Neutrophil (primary cell): ENCODE data around the gene ERC2.

ENCODE experiments used
- H3K27ac ChIP-seq: fragments of 200-600 bp; sonication (generic); 2 replicates; pipeline ENCODE4 v1.5.1; 2016; ENCODE audit warnings: mild to moderate bottlenecking, moderate library complexity
- H3K27me3 ChIP-seq: fragments of 200-600 bp; sonication (generic); 2 replicates; pipeline ENCODE4 v1.6.0; 2016; ENCODE audit warnings: mild to moderate bottlenecking
- H3K36me3 ChIP-seq: fragments of 200-600 bp; sonication (generic); 2 replicates; pipeline ENCODE4 v1.5.1; 2017
- H3K4me1 ChIP-seq, 2 experiments: fragments of 200-600 bp in 1 of 2; sonication (generic) in 1 of 2; 1 replicate in 1 of 2; 2 replicates in 1 of 2; pipeline versions ENCODE4 v1.5.1 to v1.6.1; 2013 to 2016; ENCODE audit warnings: low read depth in 1 of 2, low read length in 1 of 2, mild to moderate bottlenecking in 1 of 2, moderate library complexity in 1 of 2; ENCODE audit not compliant: control insufficient read depth in 1 of 2, insufficient read depth in 1 of 2
- H3K4me3 ChIP-seq, 2 experiments: fragments of 200-600 bp in 1 of 2; sonication (generic) in 1 of 2; 1 replicate in 1 of 2; 2 replicates in 1 of 2; pipeline ENCODE4 v1.5.1; 2013 to 2016; ENCODE audit warnings: low read depth in 1 of 2, low read length in 1 of 2, mild to moderate bottlenecking in 1 of 2, moderate library complexity in 1 of 2
- H3K9me3 ChIP-seq: fragments of 200-600 bp; sonication (generic); 2 replicates; pipeline ENCODE4 v1.5.1; 2016
- TF ChIP-seq, protein P1 (sequence below): fragments of 200-600 bp; sonication (generic); IDR thresholded peaks from 2 replicates; pipeline ENCODE4 v1.5.1; 2016; ENCODE audit warnings: antibody characterized with exemption

ERC2 gene

GRCh38 chr3:55877703-55878102 lies 590.6 kb downstream of the ERC2 start:
- Histone ChIP-seq H3K9me3 (no peaks in the 10 kb centered on the region), H3K27me3 (peaks cover 7% of the 10 kb centered on the region), H3K27ac (no peak overlapping the region), H3K4me3 (no peak overlapping the region), H3K36me3 (no peaks in the 10 kb centered on the region), H3K4me1 (no peaks in the 10 kb centered on the region)
- TF ChIP-seq, protein P1, sequence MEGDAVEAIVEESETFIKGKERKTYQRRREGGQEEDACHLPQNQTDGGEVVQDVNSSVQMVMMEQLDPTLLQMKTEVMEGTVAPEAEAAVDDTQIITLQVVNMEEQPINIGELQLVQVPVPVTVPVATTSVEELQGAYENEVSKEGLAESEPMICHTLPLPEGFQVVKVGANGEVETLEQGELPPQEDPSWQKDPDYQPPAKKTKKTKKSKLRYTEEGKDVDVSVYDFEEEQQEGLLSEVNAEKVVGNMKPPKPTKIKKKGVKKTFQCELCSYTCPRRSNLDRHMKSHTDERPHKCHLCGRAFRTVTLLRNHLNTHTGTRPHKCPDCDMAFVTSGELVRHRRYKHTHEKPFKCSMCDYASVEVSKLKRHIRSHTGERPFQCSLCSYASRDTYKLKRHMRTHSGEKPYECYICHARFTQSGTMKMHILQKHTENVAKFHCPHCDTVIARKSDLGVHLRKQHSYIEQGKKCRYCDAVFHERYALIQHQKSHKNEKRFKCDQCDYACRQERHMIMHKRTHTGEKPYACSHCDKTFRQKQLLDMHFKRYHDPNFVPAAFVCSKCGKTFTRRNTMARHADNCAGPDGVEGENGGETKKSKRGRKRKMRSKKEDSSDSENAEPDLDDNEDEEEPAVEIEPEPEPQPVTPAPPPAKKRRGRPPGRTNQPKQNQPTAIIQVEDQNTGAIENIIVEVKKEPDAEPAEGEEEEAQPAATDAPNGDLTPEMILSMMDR = no peak

- no peak overlapping the region for H3K27ac ChIP-seq
- no peaks in the 10 kb centered on the region for H3K9me3 ChIP-seq
- H3K27me3 ChIP-seq = peaks cover 7% of the 10 kb centered on the region
- no peak overlapping the region for H3K4me3 ChIP-seq
- TF ChIP-seq, protein P1 = no peak
- no peaks in the 10 kb centered on the region for H3K4me1 ChIP-seq
- no peaks in the 10 kb centered on the region for H3K36me3 ChIP-seq
These were observed 591.7 kb downstream of the ERC2 start for GRCh38 chr3:55876560-55876959.

- Histone ChIP-seq H3K9me3 (no peaks in the 10 kb centered on the region), H3K4me3 (no peak overlapping the region), H3K36me3 (no peaks in the 10 kb centered on the region), H3K27me3 (no peaks in the 10 kb centered on the region), H3K27ac (no peak overlapping the region), H3K4me1 (no peaks in the 10 kb centered on the region)
- TF ChIP-seq, protein P1 = no peak
These were observed 593.2 kb downstream of the ERC2 start for GRCh38 chr3:55875113-55875512.

- Histone ChIP-seq H3K36me3 (no peaks in the 10 kb centered on the region), H3K4me3 (no peak overlapping the region), H3K4me1 (no peaks in the 10 kb centered on the region), H3K27ac (no peak overlapping the region), H3K27me3 (no peaks in the 10 kb centered on the region), H3K9me3 (no peaks in the 10 kb centered on the region)
- TF ChIP-seq, protein P1 = no peak
These were observed 594.6 kb downstream of the ERC2 start for GRCh38 chr3:55873523-55874254.

DNA sequence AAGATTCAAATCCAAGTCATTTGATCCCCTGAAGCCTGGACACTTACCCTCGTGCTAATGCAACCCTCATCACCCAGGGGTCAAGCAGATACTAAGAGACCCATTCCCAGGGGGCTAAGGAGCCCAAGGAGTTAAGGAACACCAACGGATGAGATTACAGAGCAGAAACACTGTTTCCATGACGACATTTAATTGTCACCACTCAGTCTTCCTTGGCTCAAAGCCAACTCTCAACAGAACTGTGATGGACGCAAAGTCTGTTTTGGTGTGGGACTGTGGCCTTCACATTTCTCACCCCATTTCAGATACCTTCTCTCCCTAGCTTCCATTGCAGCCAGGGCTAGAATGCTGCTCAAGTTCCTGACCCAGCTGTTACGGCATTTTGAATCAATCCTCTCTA lies 597.7 kb downstream of the ERC2 start:
- Histone ChIP-seq H3K27me3 (no peaks in the 10 kb centered on the region), H3K36me3 (no peaks in the 10 kb centered on the region), H3K4me1 (no peaks in the 10 kb centered on the region), H3K9me3 (no peaks in the 10 kb centered on the region), H3K4me3 (no peak overlapping the region), H3K27ac (no peak overlapping the region)
- TF ChIP-seq, protein P1 = no peak
